ENCODE results near the gene ADGRA1. TPM values are rescaled to one million over a fixed set of nuclear protein-coding genes. Genes with fewer than 3 reads are reported as not detected.

Gene ADGRA1
- total RNA-seq, 1 experiment from 2014 or later: not detected

- Histone ChIP-seq H3K9ac (ENCODE audit: low read length) (no peak overlapping the region), H3K36me3 (ENCODE audit: low read depth, low read length) (no peaks in the 10 kb centered on the region), H3K4me3 (ENCODE audit: low read length) (no peak overlapping the region), H3K9me2 (replicated peaks; ENCODE audit: low read length) (no peaks in the 10 kb centered on the region), H3F3A (ENCODE audit: low read length, unreplicated experiment) (no peaks in the 10 kb centered on the region), H3K9me3 (ENCODE audit: low read length) (no peaks in the 10 kb centered on the region), H3K27ac (ENCODE audit: low read length) (no peak overlapping the region), H3K4me2 (ENCODE audit: low read length) (no peak overlapping the region), H3K4me1 (ENCODE audit: insufficient read depth, low read length) (no peaks in the 10 kb centered on the region), H3K27me3 (ENCODE audit: low read length) (no peaks in the 10 kb centered on the region), H4K20me1 (ENCODE audit: low read length) (no peaks in the 10 kb centered on the region), H3K79me2 (ENCODE audit: low read length) (no peaks in the 10 kb centered on the region), H2AFZ (ENCODE audit: low read length) (no peak overlapping the region)
- no TSS peak for BruUV-seq (replicated peaks)
- ChIA-PET CTCF (no interaction called here), POLR2A (ENCODE audit: unreplicated experiment) (no interaction called here)
- DNase-seq: no peak
- ATAC-seq: no peak
- intact Hi-C loops (cut with micrococcal nuclease): no loop called here
- TF ChIP-seq EZH2 (IDR thresholded peaks at IDR 0.05; ENCODE audit: low read length, unreplicated experiment) (no peak), CTCF (conservative IDR thresholded peaks at IDR 0.05; ENCODE audit: low read depth, low read length) (no peak), EZH2phosphoT487 (IDR thresholded peaks at IDR 0.05; ENCODE audit: borderline replicate concordance, low read length) (no peak)
Observed at GRCh38 chr10:133076274-133077038, 11.3 kb upstream of the ADGRA1 start.

DNA sequence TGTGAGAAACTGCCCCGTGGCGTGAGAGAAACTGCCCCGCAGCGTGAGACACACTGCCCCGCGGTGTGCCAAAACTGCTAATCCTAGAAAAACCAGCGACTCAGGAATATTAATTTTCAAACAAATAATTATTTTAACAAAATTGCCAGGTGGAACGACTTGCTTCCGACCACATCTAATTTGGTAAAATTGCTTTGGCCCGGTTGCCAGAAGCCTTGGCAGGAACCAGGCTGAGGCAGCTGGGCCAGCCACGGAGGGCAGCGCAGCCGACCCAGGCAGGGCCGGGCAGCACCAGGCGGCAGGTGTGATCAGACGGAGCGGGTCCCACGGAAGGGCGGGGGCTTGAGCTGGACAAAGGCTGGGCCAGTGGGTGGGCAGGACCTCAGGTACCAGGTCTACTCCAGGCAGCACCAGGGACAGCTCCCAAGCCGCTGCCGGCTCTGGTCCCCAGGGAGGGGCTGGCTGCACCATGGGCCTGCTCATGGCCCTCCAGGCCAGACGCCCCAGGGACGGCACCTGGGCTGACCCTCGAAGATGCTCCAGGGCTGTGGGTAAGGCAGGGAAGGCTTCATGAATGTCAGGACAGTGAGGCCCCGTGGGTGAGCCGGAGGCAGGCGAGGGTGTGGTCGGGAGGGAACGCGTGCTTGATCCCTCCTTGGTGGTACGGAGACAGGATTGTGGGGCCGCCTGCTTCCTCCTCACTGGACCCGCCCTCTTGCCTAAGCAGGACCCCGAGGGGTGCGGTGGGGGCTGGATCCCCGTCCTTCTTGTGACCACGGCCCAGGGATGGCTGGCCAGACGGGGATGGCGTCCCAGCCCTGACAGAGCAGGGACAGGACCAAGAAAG is 7.7 kb upstream of the ADGRA1 start:
- H3K27me3 ChIP-seq (ENCODE audit: low read length): peaks cover 9% of the 10 kb centered on the region

More for the DNA sequence above, 7.7 kb upstream of the ADGRA1 start:
- POLR2A ChIA-PET (ENCODE audit: unreplicated experiment): no interaction called here
- DNase-seq (no peak), ATAC-seq (no peak)
- intact Hi-C loops (cut with micrococcal nuclease): no loop called here
- Histone ChIP-seq H3K9ac (ENCODE audit: low read length) (no peak overlapping the region), H3K79me2 (ENCODE audit: low read length) (no peaks in the 10 kb centered on the region), H4K20me1 (ENCODE audit: low read length) (no peaks in the 10 kb centered on the region), H3F3A (ENCODE audit: low read length, unreplicated experiment) (no peaks in the 10 kb centered on the region), H3K9me2 (replicated peaks; ENCODE audit: low read length) (no peaks in the 10 kb centered on the region), H3K36me3 (ENCODE audit: low read depth, low read length) (no peaks in the 10 kb centered on the region), H3K9me3 (ENCODE audit: low read length) (no peaks in the 10 kb centered on the region), H3K27ac (ENCODE audit: low read length) (no peak overlapping the region), H3K4me1 (ENCODE audit: insufficient read depth, low read length) (no peaks in the 10 kb centered on the region), H3K4me2 (ENCODE audit: low read length) (no peak overlapping the region), H2AFZ (ENCODE audit: low read length) (no peak overlapping the region), H3K4me3 (ENCODE audit: low read length) (no peak overlapping the region)
- no TSS peak for BruUV-seq (replicated peaks)
- CTCF ChIA-PET: no interaction called here
- no peak for TF ChIP-seq CTCF (conservative IDR thresholded peaks at IDR 0.05; ENCODE audit: low read depth, low read length)
- TF ChIP-seq EZH2phosphoT487 (IDR thresholded peaks at IDR 0.05; ENCODE audit: borderline replicate concordance, low read length): no peak
- no peak for TF ChIP-seq EZH2 (IDR thresholded peaks at IDR 0.05; ENCODE audit: low read length, unreplicated experiment)

Measured in PC-3 (cell line).